GM13977 (cell line): ENCODE data around the gene SP2.

Experiments used
- DNase-seq: peaks from one replicate; pipeline ENCODE4 v3.0.0; 2012; ENCODE audit warnings: low spot score
- in situ Hi-C: fragments of 300-500 bp; cut with MboI; formaldehyde crosslinking; loops from one replicate; pipeline ENCODE4 v1.12.0; 2022; ENCODE audit warnings: low sequenced_read_pairs, low pct_unique_long_range_greater_than_20kb, mixed read lengths, inconsistent platforms; ENCODE audit not compliant: unreplicated experiment
- TF ChIP-seq, protein P1 (sequence below): IDR thresholded peaks from 2 replicates; pipeline ENCODE4 v1.5.1; 2012; ENCODE audit warnings: mild to moderate bottlenecking, control low read depth; ENCODE audit not compliant: insufficient read depth; ENCODE audit errors: extremely low read depth, missing control alignments

SP2 gene

GRCh38 chr17:47962901-47963300 is 66.9 kb downstream of the SP2 start:
- no peak for DNase-seq
- in situ Hi-C loops, result no loop called here
- TF ChIP-seq, protein P1, sequence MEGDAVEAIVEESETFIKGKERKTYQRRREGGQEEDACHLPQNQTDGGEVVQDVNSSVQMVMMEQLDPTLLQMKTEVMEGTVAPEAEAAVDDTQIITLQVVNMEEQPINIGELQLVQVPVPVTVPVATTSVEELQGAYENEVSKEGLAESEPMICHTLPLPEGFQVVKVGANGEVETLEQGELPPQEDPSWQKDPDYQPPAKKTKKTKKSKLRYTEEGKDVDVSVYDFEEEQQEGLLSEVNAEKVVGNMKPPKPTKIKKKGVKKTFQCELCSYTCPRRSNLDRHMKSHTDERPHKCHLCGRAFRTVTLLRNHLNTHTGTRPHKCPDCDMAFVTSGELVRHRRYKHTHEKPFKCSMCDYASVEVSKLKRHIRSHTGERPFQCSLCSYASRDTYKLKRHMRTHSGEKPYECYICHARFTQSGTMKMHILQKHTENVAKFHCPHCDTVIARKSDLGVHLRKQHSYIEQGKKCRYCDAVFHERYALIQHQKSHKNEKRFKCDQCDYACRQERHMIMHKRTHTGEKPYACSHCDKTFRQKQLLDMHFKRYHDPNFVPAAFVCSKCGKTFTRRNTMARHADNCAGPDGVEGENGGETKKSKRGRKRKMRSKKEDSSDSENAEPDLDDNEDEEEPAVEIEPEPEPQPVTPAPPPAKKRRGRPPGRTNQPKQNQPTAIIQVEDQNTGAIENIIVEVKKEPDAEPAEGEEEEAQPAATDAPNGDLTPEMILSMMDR, result no peak

GRCh38 chr17:47964856-47965255 is 68.8 kb downstream of the SP2 start:
- TF ChIP-seq, protein P1, result no peak
- in situ Hi-C loops, result no loop called here
- no peak for DNase-seq

GRCh38 chr17:47966079-47966519 is 70.1 kb downstream of the SP2 start:
- in situ Hi-C loops, result no loop called here
- no peak for DNase-seq
- TF ChIP-seq, protein P1, result no peak

GRCh38 chr17:47967607-47968252 is 71.7 kb downstream of the SP2 start:
- DNase-seq, result no peak
- in situ Hi-C loops, result no loop called here
- TF ChIP-seq, protein P1, result no peak

DNA sequence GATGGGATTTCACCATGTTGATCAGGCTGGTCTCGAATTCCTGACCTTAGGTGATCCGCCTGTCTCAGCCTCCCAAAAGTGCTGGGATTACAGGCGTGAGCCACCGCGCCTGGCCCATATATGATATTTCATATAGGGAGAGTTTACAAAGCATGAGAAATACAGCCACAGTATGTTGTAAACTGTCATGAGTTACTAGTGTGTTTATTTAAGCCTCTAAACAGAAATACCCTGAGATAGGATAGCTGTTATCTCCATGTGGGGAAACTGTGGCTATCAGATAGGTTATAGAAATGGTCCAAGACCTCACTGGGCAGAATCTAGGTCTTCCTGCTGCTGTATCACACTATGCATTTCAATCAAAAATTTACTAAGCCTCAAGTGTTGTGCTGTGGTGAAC is 72.8 kb downstream of the SP2 start:
- in situ Hi-C loops, result no loop called here
- DNase-seq, result no peak
- TF ChIP-seq, protein P1, result no peak

DNA sequence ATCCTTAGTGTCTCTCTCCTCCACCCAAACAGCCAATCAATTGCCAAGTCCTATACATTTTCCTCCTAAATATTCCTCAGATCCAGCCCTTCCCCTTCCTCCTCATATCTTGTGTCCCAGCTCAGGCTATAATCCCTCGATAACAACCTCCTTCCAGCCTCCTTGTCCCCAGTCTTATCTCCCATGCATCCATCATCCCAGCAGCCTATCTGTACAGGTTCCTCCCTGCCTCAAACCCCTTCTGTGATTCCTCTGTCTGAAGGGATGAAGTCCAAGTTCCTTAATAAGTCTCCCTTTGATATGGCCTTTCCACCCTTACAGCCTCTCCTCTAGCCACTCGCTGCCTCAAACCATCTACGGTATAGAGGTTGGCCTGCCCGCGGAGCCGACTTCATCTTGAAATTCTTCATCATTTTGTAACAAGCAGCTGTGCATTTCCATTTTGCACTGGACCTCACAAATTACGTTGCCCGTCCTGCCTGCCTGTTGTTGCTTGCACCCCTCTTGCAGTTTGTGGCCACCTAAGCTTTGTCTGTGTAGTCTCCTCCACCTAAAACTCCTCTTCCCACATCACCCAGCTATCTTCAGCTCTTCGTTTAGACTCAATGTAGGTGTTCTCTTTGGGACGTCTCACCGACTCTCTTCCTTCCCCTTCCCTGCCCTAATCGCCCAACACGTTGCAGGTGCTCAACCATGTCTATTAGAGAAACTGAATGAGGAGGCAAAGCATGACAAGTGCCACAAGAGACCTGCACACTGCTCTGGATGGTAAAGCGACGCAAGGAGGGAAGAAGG is 74.1 kb downstream of the SP2 start:
- in situ Hi-C loops, result no loop called here
- no peak for DNase-seq
- TF ChIP-seq, protein P1, result no peak
